ENCODE measurements around the gene LMO2.
A peak's percentile ranks its signal among the peaks of the same experiment; 100 is the strongest.
"Not testable (repeated sequence)": the region's sequence is repeated elsewhere in the genome, so short reads cannot be mapped to it uniquely, and the experiment has no call there.

LMO2 gene

GRCh38 chr11:33860926-33861325 is 30.9 kb downstream of the LMO2 start:
- no peak for DNase-seq

- no peak for DNase-seq
Observed at GRCh38 chr11:33859306-33859705, 32.6 kb downstream of the LMO2 start.

DNA sequence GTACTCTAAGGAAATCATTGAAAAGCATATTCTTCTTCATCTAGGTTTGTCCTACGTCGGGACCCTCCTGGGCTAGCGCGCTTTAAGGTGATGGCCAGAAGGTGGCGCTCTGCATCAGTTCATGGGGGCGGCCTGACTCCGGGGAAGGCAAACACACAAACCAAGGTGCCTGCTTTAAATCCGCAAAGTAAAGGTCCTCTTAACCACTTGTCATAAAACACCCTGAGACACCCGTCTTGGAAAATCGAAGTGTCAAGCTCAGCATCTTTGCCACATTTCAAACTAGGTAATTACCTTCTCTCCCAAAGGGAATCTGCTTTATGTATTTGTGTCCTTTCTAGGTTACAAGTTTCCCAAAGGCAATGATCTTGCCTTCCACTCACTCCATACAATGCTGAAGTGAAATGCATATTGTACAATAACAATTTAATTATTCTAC is 33.9 kb downstream of the LMO2 start:
- peak; percentile 82 to 92 (median 91) for DNase-seq

DNA sequence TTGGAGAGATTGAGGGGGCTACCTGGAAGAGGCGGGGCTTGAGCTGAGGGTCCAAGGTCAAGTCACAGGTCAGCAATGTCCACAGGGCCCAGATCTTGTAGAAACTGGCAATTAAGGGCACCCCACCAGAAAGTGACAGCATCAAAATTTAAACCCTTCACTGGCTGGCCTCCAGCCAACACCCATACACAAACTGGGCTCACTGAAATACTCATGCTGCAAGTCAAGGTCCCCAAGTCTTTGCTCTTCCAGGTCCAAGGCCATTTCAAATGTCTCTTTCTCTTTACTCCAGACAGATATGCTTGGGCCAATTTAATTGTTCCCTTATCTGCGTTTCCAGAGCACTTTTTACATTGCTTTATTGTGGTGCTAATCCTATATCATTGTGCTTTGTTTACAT is 36.4 kb downstream of the LMO2 start:
- no peak for DNase-seq

GRCh38 chr11:33848717-33849390 is 43.0 kb downstream of the LMO2 start:
- no peak for DNase-seq

- no peak for DNase-seq
Observed at GRCh38 chr11:33847251-33847650, 44.6 kb downstream of the LMO2 start.

DNA sequence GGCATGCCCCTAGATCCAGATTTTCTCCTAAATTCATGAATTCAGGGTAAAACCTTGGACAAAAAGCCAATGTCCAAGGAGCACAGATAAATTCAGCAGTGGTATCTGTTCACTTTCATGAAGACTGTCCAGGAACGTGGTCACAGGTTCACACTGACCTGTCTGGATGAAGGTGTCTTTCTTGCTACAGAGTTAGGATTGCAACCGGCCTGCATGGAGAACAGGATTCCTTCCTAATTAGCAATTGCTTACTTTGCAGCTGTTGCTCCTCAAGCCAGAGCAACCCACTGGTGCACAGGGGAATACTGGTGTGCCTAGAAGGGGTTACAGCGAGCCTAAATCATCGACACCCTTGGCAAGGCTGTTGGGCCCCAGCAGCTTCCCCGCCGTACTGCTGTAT is 47.6 kb downstream of the LMO2 start:
- no peak for DNase-seq

- DNase-seq, result no peak
Observed at GRCh38 chr11:33843018-33843417, 48.9 kb downstream of the LMO2 start.

DNA sequence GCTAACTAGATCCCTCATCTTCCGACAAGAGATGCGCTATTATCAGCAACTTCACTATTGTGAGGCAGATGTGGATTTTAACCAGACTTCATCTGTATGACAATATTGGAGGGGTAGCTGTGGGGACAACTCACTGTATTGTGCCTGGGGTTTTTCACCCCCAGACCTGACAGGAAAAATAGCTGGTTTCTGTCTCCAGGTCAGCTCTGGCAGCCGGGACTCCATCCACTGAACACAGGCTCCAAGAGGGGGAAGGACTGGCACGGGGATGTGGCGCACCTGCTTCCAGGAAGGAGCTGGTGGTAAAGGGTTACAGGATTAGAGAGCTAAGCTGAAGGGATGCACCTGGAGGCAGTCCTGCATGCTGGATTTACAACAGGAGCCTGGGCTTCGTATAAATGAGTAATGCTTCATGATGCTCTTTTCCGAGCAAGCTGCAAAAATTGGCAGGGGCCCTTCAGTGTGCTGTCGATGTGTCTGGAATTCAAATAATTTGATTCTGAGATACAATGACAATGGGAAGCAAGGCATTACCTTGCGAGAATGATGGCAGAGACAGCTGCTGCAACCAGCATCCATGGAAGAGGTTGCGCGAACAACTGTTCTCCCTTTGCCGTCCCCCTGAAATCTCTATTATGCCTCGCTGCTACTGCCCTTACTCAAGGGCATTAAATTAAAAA is 49.5 kb downstream of the LMO2 start:
- DNase-seq, result no peak

- not testable (repeated sequence) for DNase-seq
Observed at GRCh38 chr11:33838234-33838633, 53.6 kb downstream of the LMO2 start.

DNA sequence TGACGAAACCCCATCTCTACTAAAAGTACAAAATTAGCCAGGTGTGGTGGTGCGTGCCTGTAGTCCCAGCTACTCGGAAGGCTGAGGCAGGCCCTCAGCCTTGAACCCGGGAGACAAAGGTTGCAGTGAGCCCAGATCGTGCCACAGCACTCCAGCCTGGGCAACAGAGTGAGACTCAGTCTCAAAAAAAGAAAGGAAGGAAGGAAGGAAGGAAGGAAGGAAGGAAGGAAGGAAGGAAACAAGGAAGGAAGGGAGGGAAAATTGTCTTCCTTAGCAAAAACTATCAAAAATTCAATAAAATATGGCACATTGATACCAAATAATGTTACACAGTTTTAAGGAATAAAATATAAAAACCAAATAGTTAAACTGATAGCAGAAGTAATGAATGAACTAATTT is 54.5 kb downstream of the LMO2 start:
- DNase-seq, result not testable (repeated sequence)

DNA sequence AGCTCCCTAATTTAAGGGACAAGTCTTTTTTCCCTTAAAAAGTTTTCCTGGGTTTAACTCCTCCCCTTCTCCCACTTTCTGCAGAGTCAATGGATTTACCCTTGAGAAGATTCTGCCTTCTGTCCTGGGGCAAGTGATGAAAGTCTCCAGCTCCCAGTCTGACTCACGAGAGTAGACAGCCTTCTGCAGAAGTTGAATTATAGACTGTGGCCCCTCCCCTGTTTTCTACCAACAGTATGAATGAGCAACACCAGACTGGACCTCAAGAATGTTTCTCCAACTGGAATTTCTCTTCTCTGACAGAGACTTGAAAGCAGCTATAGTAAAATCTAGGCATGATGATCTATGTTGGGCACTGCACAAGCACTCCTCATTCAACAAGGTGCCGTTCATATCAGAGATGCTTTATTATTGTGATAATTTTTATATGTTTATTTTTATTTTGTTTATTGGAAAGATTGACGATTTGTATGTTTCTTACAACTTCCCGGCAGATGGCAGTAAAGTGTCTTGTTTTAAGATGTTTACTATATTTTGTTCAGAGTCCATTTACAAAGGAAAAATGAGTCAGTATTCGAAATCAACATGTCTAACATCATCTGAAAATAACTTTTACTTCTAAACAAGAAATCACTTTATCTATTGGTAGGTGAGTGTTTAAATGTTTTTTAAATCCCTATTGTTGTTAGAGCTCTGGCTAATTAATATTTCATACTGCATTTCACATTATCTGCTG is 56.6 kb downstream of the LMO2 start:
- DNase-seq, result peak; percentile 42 to 57 (median 46)

- DNase-seq, result no peak
Observed at GRCh38 chr11:33832676-33833075, 59.2 kb downstream of the LMO2 start.

DNA sequence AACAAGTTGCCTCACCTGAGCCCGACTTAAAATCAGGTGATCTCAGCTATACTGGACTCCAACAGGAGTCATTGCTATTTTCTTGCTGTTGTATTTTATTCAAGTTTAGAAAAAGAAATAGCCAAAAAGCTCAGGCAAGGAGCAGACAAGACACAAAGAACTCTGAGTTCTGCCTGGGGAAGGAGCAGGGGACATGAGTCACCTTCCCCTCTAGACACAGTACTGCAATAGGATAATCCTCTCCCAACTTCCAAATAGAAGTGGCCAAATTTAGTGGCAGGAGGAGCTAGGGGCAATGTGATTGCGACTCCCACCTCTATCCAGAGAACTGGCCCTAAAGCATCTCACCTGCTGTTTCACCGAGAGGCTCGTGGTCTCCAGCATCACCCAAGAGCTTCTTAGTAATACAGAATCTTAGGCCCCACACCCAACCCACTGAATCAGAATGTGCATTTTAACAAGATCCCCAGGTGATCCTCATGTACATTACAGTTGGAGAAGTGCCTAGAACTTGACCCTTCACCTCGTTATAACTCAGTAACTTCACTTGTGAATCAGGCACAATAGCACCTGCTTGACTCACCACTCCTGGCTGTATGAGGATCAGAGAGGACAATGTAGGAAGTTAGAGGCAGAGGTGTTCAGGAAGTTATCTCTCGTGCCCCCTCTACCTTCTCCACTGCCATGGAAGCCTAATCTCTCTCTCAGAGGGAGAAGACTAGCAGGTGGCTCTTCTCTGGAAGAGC is 60.8 kb downstream of the LMO2 start:
- no peak for DNase-seq

DNA sequence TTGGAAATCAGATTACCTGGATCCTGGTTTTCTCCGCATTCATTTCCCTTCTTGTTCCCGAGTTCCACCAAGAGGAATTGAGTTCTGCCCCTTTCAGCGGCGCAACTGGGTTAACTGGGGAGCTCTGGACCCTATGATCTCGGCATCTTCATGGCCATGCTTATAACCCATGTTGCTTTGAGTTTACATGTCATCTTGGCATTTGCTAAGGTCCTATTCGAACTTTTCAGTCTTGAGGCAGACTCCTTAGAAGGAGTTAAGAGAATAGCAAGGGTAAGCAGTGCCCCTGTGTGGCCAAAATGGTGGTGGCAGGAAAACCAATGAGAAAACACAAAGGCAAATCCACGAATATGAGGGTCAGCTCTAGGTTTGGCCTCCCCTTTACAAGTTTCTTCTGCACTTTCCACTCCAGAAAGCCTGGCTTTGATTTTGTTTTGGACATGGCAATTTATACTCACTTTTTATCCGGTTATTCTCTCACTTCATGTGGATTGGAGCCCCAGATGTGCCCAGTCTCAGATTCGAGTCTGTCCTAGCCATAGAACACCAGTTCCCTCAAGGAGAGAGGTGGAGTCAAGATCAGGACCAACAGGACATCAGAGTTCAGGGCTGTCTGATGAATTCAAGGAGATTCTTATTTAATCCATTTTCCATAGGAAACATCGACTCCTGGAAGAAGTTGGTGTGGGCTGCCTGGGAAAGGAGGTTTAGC is 62.3 kb downstream of the LMO2 start:
- DNase-seq, result peak; percentile 74 to 79 (median 78)

DNA sequence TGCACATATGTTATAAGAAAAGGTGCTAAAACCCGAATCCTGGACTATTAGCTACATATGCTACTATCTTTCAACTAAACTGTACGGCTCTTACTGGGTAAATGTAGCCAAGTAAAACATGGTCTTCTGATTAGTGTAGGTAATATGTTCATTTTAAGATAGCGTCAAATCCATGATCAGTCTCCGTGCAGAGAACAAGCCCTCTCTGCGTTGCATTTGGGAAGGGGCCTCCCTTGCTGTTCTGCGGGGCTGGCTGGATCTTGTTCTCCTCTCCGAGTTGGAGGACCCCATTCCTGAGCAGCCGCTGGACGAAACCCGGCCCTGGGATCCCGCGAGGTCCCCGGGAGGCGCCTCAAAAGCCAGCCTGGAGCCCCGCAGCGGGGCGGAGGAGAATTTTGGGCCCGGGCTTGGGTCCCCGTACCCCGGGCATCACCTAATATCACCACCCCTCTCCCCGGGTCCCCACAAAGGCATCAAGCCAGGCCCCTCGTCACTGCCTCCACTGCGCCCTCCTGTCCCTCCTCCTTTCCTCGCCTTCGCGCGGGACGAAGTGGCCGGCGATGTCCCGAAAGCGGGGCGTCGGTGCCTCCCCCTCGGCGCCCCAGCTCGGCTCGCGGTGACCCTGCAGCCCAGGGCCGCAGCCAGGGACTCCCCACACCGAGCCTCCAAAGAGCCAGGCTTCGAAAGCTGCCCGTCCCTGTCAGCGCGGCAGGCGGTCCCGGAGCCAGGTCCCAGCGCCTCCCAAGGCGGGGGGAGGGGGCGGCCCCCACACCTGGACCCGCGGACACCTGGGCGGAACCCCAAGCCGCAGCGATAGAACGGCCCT is 63.1 kb downstream of the LMO2 start:
- peak in 1 of 3 donors; percentile 24 for DNase-seq

DNA sequence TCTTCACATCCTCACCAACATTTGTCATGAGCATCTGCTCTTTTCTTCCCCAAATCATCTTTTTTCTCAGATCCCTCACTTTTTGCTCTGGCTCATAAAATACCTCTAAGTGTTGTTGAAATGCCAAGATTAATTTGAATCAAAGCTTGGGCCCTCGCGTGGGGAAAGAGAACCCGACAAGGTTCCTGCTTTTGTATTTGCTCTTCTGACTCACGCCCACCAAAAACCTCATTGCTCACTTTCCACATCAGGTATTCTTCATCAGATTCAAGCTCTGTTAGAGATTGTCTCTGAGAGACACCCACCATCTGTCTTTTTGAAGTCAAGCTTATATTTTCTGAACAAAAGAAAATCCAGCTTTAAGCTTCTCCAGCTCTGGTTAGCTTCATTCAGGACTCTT is 64.7 kb downstream of the LMO2 start:
- no peak for DNase-seq

- peak; percentile 41 to 68 (median 45) for DNase-seq
Observed at GRCh38 chr11:33825854-33826560, 65.9 kb downstream of the LMO2 start.

- peak; percentile 47 to 72 (median 68) for DNase-seq
Observed at GRCh38 chr11:33822981-33823380, 68.9 kb downstream of the LMO2 start.

GRCh38 chr11:33819278-33820035 is 72.4 kb downstream of the LMO2 start:
- peak in 2 of 3 donors; percentile 44 to 47 for DNase-seq

Data from suppressor macrophage treated with lipopolysaccharide for 1 hour (primary cell).